HUES6 (cell line): ENCODE results near the gene CHMP1A.

Source experiments
- H3K27ac ChIP-seq: 2 replicates; pipeline ENCODE4 v1.7.0; 2013; ENCODE audit warnings: low read depth, mild to moderate bottlenecking, low read length, inconsistent platforms
- H3K27me3 ChIP-seq: 2 replicates; pipeline ENCODE4 v1.6.1; 2013; ENCODE audit warnings: low read length; ENCODE audit not compliant: control insufficient read depth, insufficient read depth
- H3K36me3 ChIP-seq: 2 replicates; pipeline ENCODE4 v1.6.1; 2013; ENCODE audit warnings: low read length; ENCODE audit not compliant: control insufficient read depth, insufficient read depth
- H3K4me1 ChIP-seq: 2 replicates; pipeline ENCODE4 v1.6.1; 2013; ENCODE audit warnings: low read length; ENCODE audit not compliant: control insufficient read depth, insufficient read depth
- H3K4me3 ChIP-seq: 2 replicates; pipeline ENCODE4 v1.5.1; 2013; ENCODE audit warnings: low read depth, low read length
- H3K9ac ChIP-seq: one replicate; pipeline ENCODE4 v1.6.1; 2013; ENCODE audit warnings: mild to moderate bottlenecking, low read length
- H3K9me3 ChIP-seq: 2 replicates; pipeline ENCODE4 v1.6.1; 2013; ENCODE audit warnings: low read depth, low read length; ENCODE audit not compliant: control insufficient read depth, insufficient read depth

Gene CHMP1A

GRCh38 chr16:89602273-89602951 lies 55.1 kb downstream of the CHMP1A start:
- Histone ChIP-seq H3K27me3 (no peaks in the 10 kb centered on the region), H3K9me3 (no peaks in the 10 kb centered on the region), H3K9ac (no peak overlapping the region), H3K27ac (no peak overlapping the region), H3K36me3 (no peaks in the 10 kb centered on the region), H3K4me1 (peaks cover 18% of the 10 kb centered on the region; the same call in 1 of the 2 replicates), H3K4me3 (peak overlapping the region; percentile 30; the same call in 1 of the 2 replicates)

GRCh38 chr16:89601906-89602272 lies 55.6 kb downstream of the CHMP1A start:
- Histone ChIP-seq H3K36me3 (no peaks in the 10 kb centered on the region), H3K9ac (no peak overlapping the region), H3K4me1 (peaks cover 18% of the 10 kb centered on the region; the same call in 1 of the 2 replicates), H3K4me3 (no peak overlapping the region), H3K27me3 (no peaks in the 10 kb centered on the region), H3K27ac (no peak overlapping the region), H3K9me3 (no peaks in the 10 kb centered on the region)

GRCh38 chr16:89600956-89601355 lies 56.6 kb downstream of the CHMP1A start:
- no peak overlapping the region for H3K4me3 ChIP-seq
- H3K9me3 ChIP-seq = no peaks in the 10 kb centered on the region
- H3K9ac ChIP-seq = no peak overlapping the region
- H3K27ac ChIP-seq = no peak overlapping the region
- H3K36me3 ChIP-seq = peaks cover under 1% of the 10 kb centered on the region; the same call in 1 of the 2 replicates
- no peaks in the 10 kb centered on the region for H3K27me3 ChIP-seq
- H3K4me1 ChIP-seq = peaks cover 18% of the 10 kb centered on the region; the same call in 1 of the 2 replicates

GRCh38 chr16:89600427-89600826 lies 57.1 kb downstream of the CHMP1A start:
- Histone ChIP-seq H3K27me3 (no peaks in the 10 kb centered on the region), H3K27ac (no peak overlapping the region), H3K36me3 (peaks cover 4% of the 10 kb centered on the region; the same call in 1 of the 2 replicates), H3K9me3 (no peaks in the 10 kb centered on the region), H3K4me1 (peaks cover 18% of the 10 kb centered on the region; the same call in 1 of the 2 replicates), H3K9ac (no peak overlapping the region), H3K4me3 (no peak overlapping the region)

- H3K36me3 ChIP-seq = peaks cover 4% of the 10 kb centered on the region; the same call in 1 of the 2 replicates
- H3K4me1 ChIP-seq = peaks cover 18% of the 10 kb centered on the region; the same call in 1 of the 2 replicates
- no peak overlapping the region for H3K27ac ChIP-seq
- H3K9ac ChIP-seq = no peak overlapping the region
- no peak overlapping the region for H3K4me3 ChIP-seq
- H3K9me3 ChIP-seq = no peaks in the 10 kb centered on the region
- H3K27me3 ChIP-seq = no peaks in the 10 kb centered on the region
Measured at GRCh38 chr16:89599902-89600301, 57.6 kb downstream of the CHMP1A start.

- H3K36me3 ChIP-seq = peaks cover 4% of the 10 kb centered on the region; the same call in 1 of the 2 replicates
- H3K27me3 ChIP-seq = no peaks in the 10 kb centered on the region
- no peaks in the 10 kb centered on the region for H3K9me3 ChIP-seq
- peaks cover 18% of the 10 kb centered on the region; the same call in 1 of the 2 replicates for H3K4me1 ChIP-seq
- H3K9ac ChIP-seq = no peak overlapping the region
- no peak overlapping the region for H3K4me3 ChIP-seq
- no peak overlapping the region for H3K27ac ChIP-seq
Measured at GRCh38 chr16:89599451-89599858, 58.1 kb downstream of the CHMP1A start.

GRCh38 chr16:89598199-89598598 lies 59.3 kb downstream of the CHMP1A start:
- no peaks in the 10 kb centered on the region for H3K27me3 ChIP-seq
- H3K9me3 ChIP-seq = no peaks in the 10 kb centered on the region
- H3K27ac ChIP-seq = no peak overlapping the region
- H3K36me3 ChIP-seq = peaks cover 4% of the 10 kb centered on the region; the same call in 1 of the 2 replicates
- no peak overlapping the region for H3K4me3 ChIP-seq
- H3K9ac ChIP-seq = no peak overlapping the region
- H3K4me1 ChIP-seq = peaks cover 18% of the 10 kb centered on the region; the same call in 1 of the 2 replicates

- H3K4me3 ChIP-seq = no peak overlapping the region
- no peak overlapping the region for H3K9ac ChIP-seq
- H3K27me3 ChIP-seq = no peaks in the 10 kb centered on the region
- H3K9me3 ChIP-seq = no peaks in the 10 kb centered on the region
- H3K4me1 ChIP-seq = peaks cover 8% of the 10 kb centered on the region; the same call in 1 of the 2 replicates
- H3K36me3 ChIP-seq = peaks cover 4% of the 10 kb centered on the region; the same call in 1 of the 2 replicates
- no peak overlapping the region for H3K27ac ChIP-seq
Measured at GRCh38 chr16:89596957-89597649, 60.4 kb downstream of the CHMP1A start.

- H3K9me3 ChIP-seq = no peaks in the 10 kb centered on the region
- H3K27me3 ChIP-seq = no peaks in the 10 kb centered on the region
Measured at GRCh38 chr16:89596061-89596689, 61.3 kb downstream of the CHMP1A start.

GRCh38 chr16:89595330-89596060 lies 62.0 kb downstream of the CHMP1A start:
- Histone ChIP-seq H3K36me3 (peaks cover 4% of the 10 kb centered on the region; the same call in 1 of the 2 replicates), H3K27ac (no peak overlapping the region), H3K4me3 (no peak overlapping the region), H3K9ac (no peak overlapping the region), H3K9me3 (no peaks in the 10 kb centered on the region), H3K4me1 (peaks cover 5% of the 10 kb centered on the region; the same call in 1 of the 2 replicates), H3K27me3 (no peaks in the 10 kb centered on the region)

More at GRCh38 chr16:89596061-89596689, 61.3 kb downstream of the CHMP1A start:
- Histone ChIP-seq H3K36me3 (peaks cover 4% of the 10 kb centered on the region; the same call in 1 of the 2 replicates), H3K9ac (no peak overlapping the region), H3K4me3 (no peak overlapping the region), H3K4me1 (peaks cover 5% of the 10 kb centered on the region; the same call in 1 of the 2 replicates), H3K27ac (no peak overlapping the region)
